Karpas-422 (cell line): ENCODE measurements around the gene DDIT3. TPM values are rescaled to one million over a fixed set of nuclear protein-coding genes. Genes with fewer than 3 reads are reported as not detected.

Experiments used
- DNase-seq: peaks from one replicate; pipeline ENCODE4 v3.0.0-alpha.2; 2015
- H2AFZ ChIP-seq: fragments of 200-600 bp; sonication (generic); 2 replicates; pipeline ENCODE4 v1.6.1; 2014; ENCODE audit warnings: antibody characterized with exemption, low read length, mixed read lengths
- H3K27ac ChIP-seq: fragments of 200-600 bp; sonication (generic); 2 replicates; pipeline ENCODE4 v1.5.1; 2014; ENCODE audit warnings: mild to moderate bottlenecking, low read length, moderate library complexity
- H3K27me3 ChIP-seq: fragments of 200-600 bp; sonication (generic); 2 replicates; pipeline ENCODE4 v1.6.1; 2014; ENCODE audit warnings: low read length, mixed read lengths
- H3K36me3 ChIP-seq: fragments of 200-600 bp; sonication (generic); 2 replicates; pipeline ENCODE4 v1.6.1; 2014; ENCODE audit warnings: low read length, mixed read lengths; ENCODE audit not compliant: insufficient read depth
- H3K4me1 ChIP-seq: fragments of 200-600 bp; sonication (generic); 2 replicates; pipeline ENCODE4 v1.6.1; 2014; ENCODE audit warnings: mild to moderate bottlenecking, low read length, mixed read lengths
- H3K4me2 ChIP-seq: fragments of 200-600 bp; sonication (generic); 2 replicates; pipeline ENCODE4 v1.6.1; 2014; ENCODE audit warnings: low read length, low read depth, mild to moderate bottlenecking; ENCODE audit not compliant: poor library complexity, severe bottlenecking
- H3K4me3 ChIP-seq: fragments of 200-600 bp; sonication (generic); 2 replicates; pipeline ENCODE4 v1.5.1; 2014; ENCODE audit warnings: mild to moderate bottlenecking, antibody characterized with exemption, low read length, mixed read lengths
- H3K79me2 ChIP-seq: fragments of 200-600 bp; sonication (generic); 2 replicates; pipeline ENCODE4 v1.6.1; 2014; ENCODE audit warnings: mild to moderate bottlenecking, low read length, mixed read lengths
- H3K9ac ChIP-seq: fragments of 200-600 bp; sonication (generic); 2 replicates; pipeline ENCODE4 v1.6.0; 2014; ENCODE audit warnings: low read length
- H3K9me2 ChIP-seq: fragments of 200-600 bp; sonication (generic), shearing (Covaris generic); replicated peaks from 2 replicates; pipeline ENCODE4 v1.6.0; 2014; ENCODE audit warnings: mild to moderate bottlenecking, low read length, moderate library complexity; ENCODE audit not compliant: insufficient read depth
- H3K9me3 ChIP-seq: fragments of 300-700, 200-600 bp; sonication (generic); 2 replicates; pipeline ENCODE4 v1.6.1; 2014; ENCODE audit warnings: low read length, mixed read lengths
- H4K20me1 ChIP-seq: fragments of 200-600 bp; sonication (generic); 2 replicates; pipeline ENCODE4 v1.6.1; 2014; ENCODE audit warnings: mild to moderate bottlenecking, antibody characterized with exemption, low read length, low read depth; ENCODE audit not compliant: insufficient read depth
- small RNA-seq: library from RNA; depleted of rRNA; stranded (forward); fragments of <200 nt; gene quantifications from one replicate; pipeline ENCODE3, GENCODE V24; 2014
- total RNA-seq: library from RNA; depleted of rRNA; stranded (reverse); fragments of >200 nt; shearing (Covaris generic); gene quantifications from 2 replicates; pipeline ENCODE4 v1.2.3, GENCODE V29; 2014; ENCODE audit warnings: low replicate concordance; rRNA removed

Gene DDIT3
- total RNA-seq, 1 experiment from 2014 or later, result 54.3 TPM

GRCh38 chr12:57470970-57471656 lies 49.2 kb downstream of the DDIT3 start:
- no peak overlapping the region for H3K27ac ChIP-seq
- no peak overlapping the region for H2AFZ ChIP-seq
- H3K27me3 ChIP-seq, result no peaks in the 10 kb centered on the region
- H3K9me2 ChIP-seq, result no peaks in the 10 kb centered on the region
- H3K4me1 ChIP-seq, result peaks cover 5% of the 10 kb centered on the region; the same call in 1 of the 2 replicates
- no peak for DNase-seq
- no peaks in the 10 kb centered on the region for H3K79me2 ChIP-seq
- H3K9ac ChIP-seq, result no peak overlapping the region
- H3K36me3 ChIP-seq, result no peaks in the 10 kb centered on the region
- H3K4me2 ChIP-seq, result no peak overlapping the region
- no peak overlapping the region for H3K4me3 ChIP-seq
- no peaks in the 10 kb centered on the region for H3K9me3 ChIP-seq
- no peaks in the 10 kb centered on the region for H4K20me1 ChIP-seq

GRCh38 chr12:57470286-57470969 lies 49.9 kb downstream of the DDIT3 start:
- Histone ChIP-seq H3K36me3 (no peaks in the 10 kb centered on the region), H3K4me2 (no peak overlapping the region), H3K4me1 (peaks cover 5% of the 10 kb centered on the region; the same call in 1 of the 2 replicates), H3K79me2 (no peaks in the 10 kb centered on the region), H3K27ac (no peak overlapping the region), H3K9me3 (no peaks in the 10 kb centered on the region), H3K9ac (no peak overlapping the region), H4K20me1 (no peaks in the 10 kb centered on the region), H3K4me3 (no peak overlapping the region), H3K9me2 (no peaks in the 10 kb centered on the region), H3K27me3 (no peaks in the 10 kb centered on the region), H2AFZ (no peak overlapping the region)
- DNase-seq, result no peak

GRCh38 chr12:57469296-57470164 lies 50.8 kb downstream of the DDIT3 start:
- Histone ChIP-seq H3K4me1 (peaks cover 5% of the 10 kb centered on the region; the same call in 1 of the 2 replicates), H3K27ac (no peak overlapping the region), H4K20me1 (no peaks in the 10 kb centered on the region), H3K4me3 (no peak overlapping the region), H3K9me3 (no peaks in the 10 kb centered on the region), H2AFZ (no peak overlapping the region), H3K9ac (no peak overlapping the region), H3K27me3 (no peaks in the 10 kb centered on the region), H3K9me2 (no peaks in the 10 kb centered on the region), H3K79me2 (no peaks in the 10 kb centered on the region), H3K36me3 (no peaks in the 10 kb centered on the region), H3K4me2 (no peak overlapping the region)
- DNase-seq, result no peak

GRCh38 chr12:57467915-57468314 lies 52.4 kb downstream of the DDIT3 start:
- Histone ChIP-seq H2AFZ (no peak overlapping the region), H3K4me1 (peaks cover 5% of the 10 kb centered on the region; the same call in 1 of the 2 replicates), H3K27me3 (no peaks in the 10 kb centered on the region), H3K4me2 (no peak overlapping the region), H3K36me3 (no peaks in the 10 kb centered on the region), H3K79me2 (no peaks in the 10 kb centered on the region), H3K27ac (no peak overlapping the region), H3K9me2 (no peaks in the 10 kb centered on the region), H3K4me3 (no peak overlapping the region), H4K20me1 (no peaks in the 10 kb centered on the region), H3K9me3 (no peaks in the 10 kb centered on the region), H3K9ac (no peak overlapping the region)
- no peak for DNase-seq

GRCh38 chr12:57467212-57467874 lies 53.0 kb downstream of the DDIT3 start:
- Histone ChIP-seq H3K27me3 (no peaks in the 10 kb centered on the region), H3K4me3 (no peak overlapping the region), H3K27ac (no peak overlapping the region), H3K4me2 (no peak overlapping the region), H2AFZ (no peak overlapping the region), H3K79me2 (no peaks in the 10 kb centered on the region), H3K4me1 (peaks cover 5% of the 10 kb centered on the region; the same call in 1 of the 2 replicates), H3K9me2 (no peaks in the 10 kb centered on the region), H4K20me1 (no peaks in the 10 kb centered on the region), H3K9ac (no peak overlapping the region), H3K9me3 (no peaks in the 10 kb centered on the region), H3K36me3 (no peaks in the 10 kb centered on the region)
- DNase-seq, result no peak

Small RNA genes lying within 50 kb of the gene (small RNA-seq; reads per million reads assigned to genes)
- not detected for gene MIR616

Other genes starting within 250 kb of the DDIT3 start
- 31.9 and 39.0 TPM in 2 replicates for gene R3HDM2, start 89.5 kb downstream of the DDIT3 start, total RNA-seq
- gene INHBC, start 85.7 kb downstream of the DDIT3 start, total RNA-seq, result 0.11 TPM in 1 of 2 replicates, not detected in the other
- 14.3 and 17.9 TPM in 2 replicates for gene INHBE, start 65.2 kb downstream of the DDIT3 start, total RNA-seq
- 1.9 and 9.3 TPM in 2 replicates for gene GLI1, start 60.7 kb downstream of the DDIT3 start, total RNA-seq
- 6.7 and 12.3 TPM in 2 replicates for gene ARHGAP9, start 40.6 kb downstream of the DDIT3 start, total RNA-seq
- 204 and 260 TPM in 2 replicates for gene MARS1, start 32.4 kb downstream of the DDIT3 start, total RNA-seq
- gene MBD6, start 2.3 kb upstream of the DDIT3 start, total RNA-seq, result 23.5 and 32.4 TPM in 2 replicates
- gene DCTN2, start 26.7 kb upstream of the DDIT3 start, total RNA-seq, result 77.9 and 123 TPM in 2 replicates
- gene KIF5A, start 29.5 kb upstream of the DDIT3 start, total RNA-seq, result 21.5 and 24.0 TPM in 2 replicates
- gene PIP4K2C, start 70.7 kb upstream of the DDIT3 start, total RNA-seq, result 9.3 and 23.9 TPM in 2 replicates
- 16.8 and 22.9 TPM in 2 replicates for gene DTX3, start 84.3 kb upstream of the DDIT3 start, total RNA-seq
- 0.87 TPM in 1 of 2 replicates, not detected in the other for gene ARHGEF25, start 90.9 kb upstream of the DDIT3 start, total RNA-seq
- 0.58 and 0.63 TPM in 2 replicates for gene B4GALNT1, start 112.7 kb upstream of the DDIT3 start, total RNA-seq
- 72.6 and 120 TPM in 2 replicates for gene OS9, start 173.6 kb upstream of the DDIT3 start, total RNA-seq
- 6.7 and 12.0 TPM in 2 replicates for gene AGAP2, start 218.2 kb upstream of the DDIT3 start, total RNA-seq
- 33.3 and 42.7 TPM in 2 replicates for gene TSPAN31, start 224.5 kb upstream of the DDIT3 start, total RNA-seq
- 154 and 164 TPM in 2 replicates for gene CDK4, start 231.8 kb upstream of the DDIT3 start, total RNA-seq
- 30.3 and 45.9 TPM in 2 replicates for gene MARCHF9, start 234.6 kb upstream of the DDIT3 start, total RNA-seq
- gene CYP27B1, start 246.6 kb upstream of the DDIT3 start, total RNA-seq, result 0.86 and 3.5 TPM in 2 replicates